Measurements from ENCODE around the gene RIBC1.

The RIBC1 gene

DNA sequence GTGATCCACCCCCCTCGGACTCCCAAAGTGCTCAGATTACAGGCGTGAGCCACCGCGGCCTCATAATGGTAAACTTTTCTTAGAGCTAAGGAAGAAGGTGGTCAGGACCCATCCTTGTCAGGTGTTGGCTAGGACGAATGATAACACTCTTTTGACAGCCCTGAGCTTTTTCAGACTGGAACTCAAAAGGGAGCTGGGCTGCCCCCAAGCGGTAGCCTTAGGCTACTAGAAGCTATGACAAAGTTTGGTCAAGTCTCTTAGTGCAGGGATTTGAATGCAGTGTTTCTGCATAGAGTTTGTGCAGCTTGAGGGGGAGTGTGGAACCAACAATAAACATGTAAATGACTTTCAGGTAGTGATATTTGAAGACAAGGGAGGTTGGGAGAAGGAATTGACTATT is 23.3 kb downstream of the RIBC1 start:
- ChIA-PET POLR2A (interaction anchor here (0.7 to 2.1 kb wide), 5 partner anchors 17 to 133 kb away, joined by 3 to 22 read pairs (median 4); partner anchors contain the start of genes RIBC1 and SMC1A), CTCF (interaction anchor here (0.6 to 6.4 kb wide), 46 partner anchors 9 to 1489 kb away, joined by 3 to 131 read pairs (median 4); partner anchors contain the start of genes HSD17B10, IQSEC2, RIBC1 and SMC1A)
- no peaks in the 10 kb centered on the region for H3K9me3 ChIP-seq (ENCODE audit: control insufficient read depth, insufficient read depth, low read depth, low read length)
- no peaks in the 10 kb centered on the region; the same call in 1 of the 2 replicates for H3K4me1 ChIP-seq (ENCODE audit: control insufficient read depth, insufficient read depth, low read length)
- no peaks in the 10 kb centered on the region; a peak in 1 of 3 replicates for H3K36me3 ChIP-seq (ENCODE audit: control insufficient read depth in 2 of 2, insufficient read depth in 1 of 2, low read length in 2 of 2)
- no peak overlapping the region for H3K4me3 ChIP-seq (ENCODE audit: low read depth, low read length)
- H3K27ac ChIP-seq (ENCODE audit: extremely low read depth, low read depth, low read length), result no peak overlapping the region
- no peak for TF ChIP-seq MZF1 (tag by site-specific recombination; IDR thresholded peaks at IDR 0.05; ENCODE audit: borderline replicate concordance)
- TF ChIP-seq ZSCAN30 (tag by site-specific recombination; IDR thresholded peaks at IDR 0.05), result 0 out of 2 replicates have a peak, but pooled peaks have one; percentile 12
- TF ChIP-seq, protein P1, sequence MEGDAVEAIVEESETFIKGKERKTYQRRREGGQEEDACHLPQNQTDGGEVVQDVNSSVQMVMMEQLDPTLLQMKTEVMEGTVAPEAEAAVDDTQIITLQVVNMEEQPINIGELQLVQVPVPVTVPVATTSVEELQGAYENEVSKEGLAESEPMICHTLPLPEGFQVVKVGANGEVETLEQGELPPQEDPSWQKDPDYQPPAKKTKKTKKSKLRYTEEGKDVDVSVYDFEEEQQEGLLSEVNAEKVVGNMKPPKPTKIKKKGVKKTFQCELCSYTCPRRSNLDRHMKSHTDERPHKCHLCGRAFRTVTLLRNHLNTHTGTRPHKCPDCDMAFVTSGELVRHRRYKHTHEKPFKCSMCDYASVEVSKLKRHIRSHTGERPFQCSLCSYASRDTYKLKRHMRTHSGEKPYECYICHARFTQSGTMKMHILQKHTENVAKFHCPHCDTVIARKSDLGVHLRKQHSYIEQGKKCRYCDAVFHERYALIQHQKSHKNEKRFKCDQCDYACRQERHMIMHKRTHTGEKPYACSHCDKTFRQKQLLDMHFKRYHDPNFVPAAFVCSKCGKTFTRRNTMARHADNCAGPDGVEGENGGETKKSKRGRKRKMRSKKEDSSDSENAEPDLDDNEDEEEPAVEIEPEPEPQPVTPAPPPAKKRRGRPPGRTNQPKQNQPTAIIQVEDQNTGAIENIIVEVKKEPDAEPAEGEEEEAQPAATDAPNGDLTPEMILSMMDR (tag by site-specific recombination; IDR thresholded peaks at IDR 0.05), result peak; percentile 46; the same call in 1 of the 2 replicates
- 0 out of 2 replicates have a peak, but pooled peaks have one; percentile 27 for TF ChIP-seq ZEB2 (tag by site-specific recombination; IDR thresholded peaks at IDR 0.05)
- TF ChIP-seq ZNF146 (tag by site-specific recombination; IDR thresholded peaks at IDR 0.05), result no peak
- TF ChIP-seq ZNF654 (tag by site-specific recombination; IDR thresholded peaks at IDR 0.05; ENCODE audit: low read depth), result peak; percentile 61
- 0 out of 2 replicates have a peak, but pooled peaks have one; percentile 24 for TF ChIP-seq ZNF501 (tag by site-specific recombination; IDR thresholded peaks at IDR 0.05)

DNA sequence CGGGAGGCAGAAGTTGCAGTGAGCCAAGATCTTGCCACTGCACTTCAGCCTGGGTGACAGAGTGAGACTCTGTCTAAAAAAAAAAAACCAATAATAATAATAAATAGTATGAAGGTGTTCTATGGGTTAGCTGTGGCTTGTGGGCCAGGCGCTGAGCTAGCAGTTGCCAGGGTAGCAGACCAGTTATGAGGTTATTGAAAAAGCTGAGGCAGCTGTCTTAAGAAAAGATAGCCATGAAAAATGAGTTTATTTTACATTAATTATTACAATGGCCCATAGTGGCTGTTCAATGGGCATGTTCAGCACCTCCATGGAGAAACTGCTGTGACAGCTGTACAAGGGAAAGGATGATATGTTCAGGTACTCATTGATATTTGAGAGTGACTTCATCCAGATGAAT is 24.8 kb downstream of the RIBC1 start:
- no peak overlapping the region for H3K4me3 ChIP-seq (ENCODE audit: low read depth, low read length)
- POLR2A ChIA-PET, result interaction anchor here (1.7 kb wide), 1 partner anchor 25 kb away, joined by 8 read pairs; the partner anchor contains the start of genes RIBC1 and SMC1A
- no peaks in the 10 kb centered on the region; a peak in 1 of 3 replicates for H3K36me3 ChIP-seq (ENCODE audit: control insufficient read depth in 2 of 2, insufficient read depth in 1 of 2, low read length in 2 of 2)
- H3K27ac ChIP-seq (ENCODE audit: extremely low read depth, low read depth, low read length), result no peak overlapping the region
- CTCF ChIA-PET, result interaction anchor here (0.5 to 6.4 kb wide), 13 partner anchors 11 to 375 kb away, joined by 3 to 131 read pairs (median 6); partner anchors contain the start of genes HSD17B10, RIBC1 and SMC1A
- no peak for TF ChIP-seq ZNF623 (tag by site-specific recombination; IDR thresholded peaks at IDR 0.05)
- no peak for TF ChIP-seq RBAK (tag by site-specific recombination; IDR thresholded peaks at IDR 0.05)
- TF ChIP-seq, protein P2, sequence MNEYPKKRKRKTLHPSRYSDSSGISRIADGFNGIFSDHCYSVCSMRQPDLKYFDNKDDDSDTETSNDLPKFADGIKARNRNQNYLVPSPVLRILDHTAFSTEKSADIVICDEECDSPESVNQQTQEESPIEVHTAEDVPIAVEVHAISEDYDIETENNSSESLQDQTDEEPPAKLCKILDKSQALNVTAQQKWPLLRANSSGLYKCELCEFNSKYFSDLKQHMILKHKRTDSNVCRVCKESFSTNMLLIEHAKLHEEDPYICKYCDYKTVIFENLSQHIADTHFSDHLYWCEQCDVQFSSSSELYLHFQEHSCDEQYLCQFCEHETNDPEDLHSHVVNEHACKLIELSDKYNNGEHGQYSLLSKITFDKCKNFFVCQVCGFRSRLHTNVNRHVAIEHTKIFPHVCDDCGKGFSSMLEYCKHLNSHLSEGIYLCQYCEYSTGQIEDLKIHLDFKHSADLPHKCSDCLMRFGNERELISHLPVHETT (tag by site-specific recombination; IDR thresholded peaks at IDR 0.05), result no peak
- TF ChIP-seq ZNF140 (tag by site-specific recombination; IDR thresholded peaks at IDR 0.05), result no peak
- H3K9me3 ChIP-seq (ENCODE audit: control insufficient read depth, insufficient read depth, low read depth, low read length), result no peaks in the 10 kb centered on the region
- no peaks in the 10 kb centered on the region for H3K4me1 ChIP-seq (ENCODE audit: control insufficient read depth, insufficient read depth, low read length)

DNA sequence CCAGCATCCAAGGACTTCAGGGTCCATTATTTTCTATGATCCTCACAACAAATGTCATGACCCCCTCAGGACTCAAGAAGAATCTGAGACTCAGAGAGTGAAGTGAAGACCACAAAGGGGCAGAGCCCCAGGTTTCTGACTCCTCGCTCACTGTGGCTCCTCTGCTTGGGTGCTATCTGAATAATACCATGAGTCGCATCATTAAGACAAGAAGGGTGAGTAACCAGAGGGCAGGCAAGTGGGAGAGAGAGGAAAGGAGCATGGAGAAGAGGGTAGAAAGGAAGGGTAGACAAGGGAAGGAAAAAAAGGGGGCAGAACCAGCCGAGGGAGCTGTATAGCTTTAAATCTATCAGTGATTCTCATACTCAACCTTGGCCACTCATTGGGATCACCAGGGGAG is 27.0 kb downstream of the RIBC1 start:
- H3K4me1 ChIP-seq (ENCODE audit: control insufficient read depth, insufficient read depth, low read length), result no peaks in the 10 kb centered on the region
- no peaks in the 10 kb centered on the region for H3K9me3 ChIP-seq (ENCODE audit: control insufficient read depth, insufficient read depth, low read depth, low read length)
- ChIA-PET POLR2A (no interaction called here), CTCF (interaction anchor here (0.7 to 6.4 kb wide), 5 partner anchors 32 to 137 kb away, joined by 3 to 131 read pairs (median 3); no protein-coding TSS in a partner anchor)
- H3K4me3 ChIP-seq (ENCODE audit: low read depth, low read length), result no peak overlapping the region
- H3K27ac ChIP-seq (ENCODE audit: extremely low read depth, low read depth, low read length), result no peak overlapping the region
- no peaks in the 10 kb centered on the region; a peak in 1 of 3 replicates for H3K36me3 ChIP-seq (ENCODE audit: control insufficient read depth in 2 of 2, insufficient read depth in 1 of 2, low read length in 2 of 2)
- TF ChIP-seq ZFP37 (tag by site-specific recombination; IDR thresholded peaks at IDR 0.05), result no peak
- TF ChIP-seq HOXA7 (CRISPR knock-in tag; IDR thresholded peaks at IDR 0.05; ENCODE audit: borderline replicate concordance), result no peak
- TF ChIP-seq ZNF548 (tag by site-specific recombination; IDR thresholded peaks at IDR 0.05), result no peak
- TF ChIP-seq ZNF514 (tag by site-specific recombination; IDR thresholded peaks at IDR 0.05), result no peak
- no peak for TF ChIP-seq ZNF707 (tag by site-specific recombination; IDR thresholded peaks at IDR 0.05)
- TF ChIP-seq ZNF777 (tag by site-specific recombination; IDR thresholded peaks at IDR 0.05; ENCODE audit: borderline replicate concordance), result no peak
- TF ChIP-seq HOXC10 (CRISPR knock-in tag; IDR thresholded peaks at IDR 0.05), result no peak
- no peak for TF ChIP-seq ZNF623 (tag by site-specific recombination; IDR thresholded peaks at IDR 0.05)
- no peak for TF ChIP-seq ZNF274 (IDR thresholded peaks at IDR 0.05; ENCODE audit: low read length)
- TF ChIP-seq ZNF274 (tag by site-specific recombination; IDR thresholded peaks at IDR 0.05; ENCODE audit: borderline replicate concordance), result no peak
- TF ChIP-seq ZNF175 (tag by site-specific recombination; IDR thresholded peaks at IDR 0.05), result no peak
- TF ChIP-seq ZNF239 (tag by site-specific recombination; IDR thresholded peaks at IDR 0.05), result no peak
- no peak for TF ChIP-seq KLF9 (tag by site-specific recombination; IDR thresholded peaks at IDR 0.05; ENCODE audit: low read depth)
- no peak for TF ChIP-seq ZNF416 (tag by site-specific recombination; IDR thresholded peaks at IDR 0.05)
- TF ChIP-seq ZNF174 (tag by site-specific recombination; IDR thresholded peaks at IDR 0.05), result no peak
- TF ChIP-seq, protein P3, sequence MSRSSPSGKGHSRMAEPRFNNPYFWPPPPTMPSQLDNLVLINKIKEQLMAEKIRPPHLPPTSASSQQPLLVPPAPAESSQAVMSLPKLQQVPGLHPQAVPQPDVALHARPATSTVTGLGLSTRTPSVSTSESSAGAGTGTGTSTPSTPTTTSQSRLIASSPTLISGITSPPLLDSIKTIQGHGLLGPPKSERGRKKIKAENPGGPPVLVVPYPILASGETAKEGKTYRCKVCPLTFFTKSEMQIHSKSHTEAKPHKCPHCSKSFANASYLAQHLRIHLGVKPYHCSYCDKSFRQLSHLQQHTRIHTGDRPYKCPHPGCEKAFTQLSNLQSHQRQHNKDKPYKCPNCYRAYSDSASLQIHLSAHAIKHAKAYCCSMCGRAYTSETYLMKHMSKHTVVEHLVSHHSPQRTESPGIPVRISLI (tag by site-specific recombination; IDR thresholded peaks at IDR 0.05), result no peak
- no peak for TF ChIP-seq ZNF10 (tag by site-specific recombination; IDR thresholded peaks at IDR 0.05)
- TF ChIP-seq, protein P4, sequence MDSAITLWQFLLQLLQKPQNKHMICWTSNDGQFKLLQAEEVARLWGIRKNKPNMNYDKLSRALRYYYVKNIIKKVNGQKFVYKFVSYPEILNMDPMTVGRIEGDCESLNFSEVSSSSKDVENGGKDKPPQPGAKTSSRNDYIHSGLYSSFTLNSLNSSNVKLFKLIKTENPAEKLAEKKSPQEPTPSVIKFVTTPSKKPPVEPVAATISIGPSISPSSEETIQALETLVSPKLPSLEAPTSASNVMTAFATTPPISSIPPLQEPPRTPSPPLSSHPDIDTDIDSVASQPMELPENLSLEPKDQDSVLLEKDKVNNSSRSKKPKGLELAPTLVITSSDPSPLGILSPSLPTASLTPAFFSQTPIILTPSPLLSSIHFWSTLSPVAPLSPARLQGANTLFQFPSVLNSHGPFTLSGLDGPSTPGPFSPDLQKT (IDR thresholded peaks at IDR 0.05; ENCODE audit: borderline replicate concordance, low read depth, low read length), result no peak

Measured in HEK293 (cell line).